HG03097 (cell line): ENCODE measurements around the gene ANKS1B.
"Not testable (repeated sequence)": the region's sequence is repeated elsewhere in the genome, so short reads cannot be mapped to it uniquely, and the experiment has no call there.

Source experiments
- ATAC-seq: cut with Tn5 transposase; IDR thresholded peaks from one replicate; pipeline ENCODE4 v1.9.1; 2021; ENCODE audit not compliant: unreplicated experiment, low FRiP score

Gene ANKS1B

GRCh38 chr12:99984271-99985128, at the start of gene ANKS1B:
TSS of gene ANKS1B (minus strand) at chr12:99984936. CDS start at chr12:99984237, 699 bp downstream.
- no peak for ATAC-seq

- ATAC-seq, result no peak
Observed at GRCh38 chr12:100031836-100032235, 47.1 kb upstream of the ANKS1B start.

- no peak for ATAC-seq
Observed at GRCh38 chr12:100027671-100028070, 42.9 kb upstream of the ANKS1B start.

- no peak for ATAC-seq
Observed at GRCh38 chr12:100026241-100026640, 41.5 kb upstream of the ANKS1B start.

GRCh38 chr12:100024974-100025555, 40.3 kb upstream of the ANKS1B start:
- ATAC-seq, result no peak

GRCh38 chr12:100020370-100020769, 35.6 kb upstream of the ANKS1B start:
- ATAC-seq, result no peak

- no peak for ATAC-seq
Observed at GRCh38 chr12:100017056-100017455, 32.3 kb upstream of the ANKS1B start.

- not testable (repeated sequence) for ATAC-seq
Observed at GRCh38 chr12:100016304-100016703, 31.6 kb upstream of the ANKS1B start.

- ATAC-seq, result not testable (repeated sequence)
Observed at GRCh38 chr12:100005846-100006245, 21.1 kb upstream of the ANKS1B start.

GRCh38 chr12:99997806-99998205, 13.1 kb upstream of the ANKS1B start:
- ATAC-seq, result no peak

- no peak for ATAC-seq
Observed at GRCh38 chr12:99996095-99996494, 11.4 kb upstream of the ANKS1B start.

GRCh38 chr12:99985631-99986030, 895 bp upstream of the ANKS1B start:
- ATAC-seq, result no peak

- ATAC-seq, result no peak
Observed at GRCh38 chr12:99985129-99985570, 414 bp upstream of the ANKS1B start.

- no peak for ATAC-seq
Observed at GRCh38 chr12:99983456-99984258, 1.1 kb downstream of the ANKS1B start.

- ATAC-seq, result no peak
Observed at GRCh38 chr12:99981639-99982190, 3.0 kb downstream of the ANKS1B start.

- ATAC-seq, result no peak
Observed at GRCh38 chr12:99979471-99979870, 5.3 kb downstream of the ANKS1B start.

GRCh38 chr12:99978152-99978551, 6.6 kb downstream of the ANKS1B start:
- no peak for ATAC-seq

GRCh38 chr12:99977550-99977949, 7.2 kb downstream of the ANKS1B start:
- ATAC-seq, result no peak

GRCh38 chr12:99976762-99977161, 8.0 kb downstream of the ANKS1B start:
- no peak for ATAC-seq

- no peak for ATAC-seq
Observed at GRCh38 chr12:99975321-99975720, 9.4 kb downstream of the ANKS1B start.

- no peak for ATAC-seq
Observed at GRCh38 chr12:99974146-99974545, 10.6 kb downstream of the ANKS1B start.
